HepG2 (cell line): ENCODE data around the gene ARSB. TPM values are rescaled to one million over a fixed set of nuclear protein-coding genes. Genes with fewer than 3 reads are reported as not detected.

ENCODE experiments used
- ATAC-seq: fragments of 200-7000 bp; cut with Tn5 transposase; 3 replicates; pipeline ENCODE4 v1.9.1; 2020; ENCODE audit warnings: mild to moderate bottlenecking, moderate library complexity
- BruUV-seq: library from RNA; stranded (reverse); fragments of 400-500 nt; replicated peaks from 2 replicates; lab custom pipeline; 2021; lab: Mats Ljungman, UMichigan
- CTCF ChIA-PET: fragments of 300-600 bp; formaldehyde crosslinking; extraction: SDS; loops from one replicate; lab custom pipeline; 2021; ENCODE audit warnings: low total read pairs, inconsistent platforms, low intra/inter-chr PET ratio; lab: Yijun Ruan, JAX
- POLR2A ChIA-PET: fragments of 350-600 bp; sonication (Branson Sonifier 250); formaldehyde crosslinking; loops from one replicate; lab custom pipeline; 2020; ENCODE audit warnings: antibody characterized with exemption, inconsistent platforms; lab: Yijun Ruan, JAX
- DNase-seq: peaks from one replicate; pipeline ENCODE4 v3.0.0-alpha.2; 2015; ENCODE audit warnings: low spot score
- FAIRE-seq: peaks from 3 replicates; lab custom pipeline; 2011; peaks lifted over from hg19 to GRCh38; lab: Jason Lieb, UNC
- H2AFZ ChIP-seq: one replicate; pipeline ENCODE4 v1.6.1; 2011; ENCODE audit warnings: low read length, inconsistent platforms
- H3K27ac ChIP-seq: fragments of 300-600 bp; 3 replicates; pipeline ENCODE4 v1.8.0; 2011; ENCODE audit warnings: mixed run types, mild to moderate bottlenecking, mixed read lengths, low read length, inconsistent platforms; ENCODE audit not compliant: insufficient read depth; ENCODE audit errors: extremely low read length
- H3K27me3 ChIP-seq, 2 experiments: fragments of 200-600 bp in 1 of 2; 2 replicates in 1 of 2; 3 replicates in 1 of 2; pipeline versions ENCODE4 v1.6.0 to v1.8.0; 2011; ENCODE audit warnings: low read length in 2 of 2, mild to moderate bottlenecking in 2 of 2, moderate library complexity in 2 of 2, inconsistent platforms in 1 of 2; ENCODE audit not compliant: insufficient read depth in 2 of 2, control insufficient read depth in 1 of 2
- H3K36me3 ChIP-seq, 2 experiments: fragments of 200-600 bp in 1 of 2; replicated peaks in 1 of 2; 2 replicates in 1 of 2; 3 replicates in 1 of 2; pipeline versions ENCODE4 v1.5.1 to v1.8.0; 2011; ENCODE audit warnings: low read length in 2 of 2, inconsistent platforms in 1 of 2; ENCODE audit not compliant: insufficient read depth in 2 of 2, control insufficient read depth in 1 of 2
- H3K4me1 ChIP-seq: 2 replicates; pipeline ENCODE4 v1.5.1; 2012; ENCODE audit warnings: low read length, inconsistent platforms; ENCODE audit not compliant: insufficient read depth
- H3K4me2 ChIP-seq: 2 replicates; pipeline ENCODE4 v1.6.0; 2011; ENCODE audit warnings: low read depth, low read length, inconsistent platforms
- H3K4me3 ChIP-seq, 3 experiments: fragments of 200-600 bp in 1 of 3; sonication (generic), shearing (Covaris generic) in 1 of 3; replicated peaks in 1 of 3; 2 replicates each; pipeline ENCODE4 v1.5.1; 2011 to 2016; ENCODE audit warnings: low read length in 3 of 3, inconsistent platforms in 2 of 3, low read depth in 2 of 3, mild to moderate bottlenecking in 2 of 3, control low read depth in 1 of 3, mixed read lengths in 1 of 3; ENCODE audit not compliant: insufficient read depth in 1 of 3
- H3K79me2 ChIP-seq: one replicate; pipeline ENCODE4 v1.6.1; 2011; ENCODE audit warnings: low read length, inconsistent platforms; ENCODE audit not compliant: insufficient read depth
- H3K9ac ChIP-seq: 2 replicates; pipeline ENCODE4 v1.6.0; 2011; ENCODE audit warnings: mild to moderate bottlenecking, low read depth, low read length, inconsistent platforms; ENCODE audit not compliant: insufficient read depth
- H3K9me3 ChIP-seq: 2 replicates; pipeline ENCODE4 v1.5.1; 2012; ENCODE audit warnings: mild to moderate bottlenecking, low read length
- H4K20me1 ChIP-seq: 2 replicates; pipeline ENCODE4 v1.6.0; 2011; ENCODE audit warnings: inconsistent platforms, mild to moderate bottlenecking, low read length, moderate library complexity; ENCODE audit not compliant: insufficient read depth
- CBX5 ChIP-seq: sonication (generic); formaldehyde crosslinking; IDR thresholded peaks from 2 replicates; pipeline ENCODE4 v1.4.0; 2020; ENCODE audit warnings: missing genetic modification reagents, borderline replicate concordance
- REST ChIP-seq, 2 experiments: IDR thresholded peaks; 2 replicates each; pipeline ENCODE4 v1.6.1; 2011 to 2012; ENCODE audit warnings: low read length in 2 of 2, borderline replicate concordance in 1 of 2, low read depth in 1 of 2, mild to moderate bottlenecking in 1 of 2, moderate library complexity in 1 of 2
- ZNF576 ChIP-seq: sonication (generic); formaldehyde crosslinking; IDR thresholded peaks from 2 replicates; pipeline ENCODE4 v1.4.0; 2020; ENCODE audit warnings: mild to moderate bottlenecking, missing genetic modification reagents
- WGBS: methylation state at CpG from one replicate; pipeline ENCODE4 v1.1.6; 2017; ENCODE audit warnings: low lambda C conversion rate; 5-methylcytosine and 5-hydroxymethylcytosine counted together
- in situ Hi-C: cut with HindIII; loops from 2 replicates; pipeline ENCODE4 v1.10.0; 2017; ENCODE audit warnings: low pct_unique_long_range_greater_than_20kb; ENCODE audit not compliant: extremely low pct_ligation_motif_present
- intact Hi-C: fragments of 100-400 bp; cut with micrococcal nuclease; formaldehyde crosslinking; loops from one replicate; pipeline ENCODE4 v1.10.0; 2022; ENCODE audit not compliant: unreplicated experiment
- polyA plus RNA-seq, 8 experiments: library from polyadenylated mRNA; depleted of rRNA in 3 of 8; stranded (reverse) in 7 of 8; unstranded in 1 of 8; fragments of >200 nt; fragmentation: Illumina TruSeq in 4 of 8; extraction: Trizol in 4 of 8; gene quantifications; 2 replicates each; pipeline versions ENCODE4 v1.2.1 to v1.2.3, GENCODE V29; 2011 to 2016; ENCODE audit warnings: low read depth in 4 of 8, missing spikeins in 1 of 8, mixed read lengths in 1 of 8; ENCODE audit not compliant: insufficient read depth in 1 of 8
- total RNA-seq, 5 experiments: library from RNA; depleted of rRNA; stranded (reverse); fragments of >200 nt; fragmentation: Illumina TruSeq; extraction: Trizol; gene quantifications; 2 replicates each; pipeline ENCODE4 v1.2.3, GENCODE V29; 2016; ENCODE audit warnings: low read depth in 1 of 5

ARSB gene
- total and polyA plus RNA-seq, 2 of the 13 experiments (the other 11 are each of a cell fraction or from before 2014, with no cell fraction given) = 52.6 to 66.4 TPM

- Histone ChIP-seq H3K4me2 (no peak overlapping the region), H3K9me3 (no peaks in the 10 kb centered on the region), H4K20me1 (no peaks in the 10 kb centered on the region), H3K4me1 (peaks cover 16% of the 10 kb centered on the region), H3K79me2 (no peaks in the 10 kb centered on the region), H3K36me3 (no peaks in the 10 kb centered on the region), H3K27me3 (peaks cover 0 to 9% of the 10 kb centered on the region in 2 experiments; a peak in 3 of 5 replicates), H2AFZ (no peak overlapping the region), H3K27ac (no peak overlapping the region), H3K4me3 (no peak overlapping the region), H3K9ac (no peak overlapping the region)
- in situ Hi-C loops (no loop called here), intact Hi-C loops (no loop called here)
- ChIA-PET CTCF (no interaction called here), POLR2A (interaction anchor here (1.1 kb wide), 1 partner anchor 12 kb away, joined by 3 read pairs; no protein-coding TSS in a partner anchor)
- ATAC-seq (no peak), DNase-seq (no peak), FAIRE-seq (no peak)
- BruUV-seq = no TSS peak
- no peak for TF ChIP-seq ZNF576 (CRISPR knock-in tag)
- no peak for TF ChIP-seq REST (IDR thresholded peaks at IDR 0.05; ENCODE audit: borderline replicate concordance in 1 of 2, low read depth in 1 of 2, low read length in 2 of 2)
- no peak for TF ChIP-seq CBX5 (CRISPR knock-in tag)
- WGBS = 56% methylated on average over 3 of the region's 3 CpGs
Observed at GRCh38 chr5:78744951-78745534, 240.1 kb downstream of the ARSB start.
